ENCODE data around the gene PHACTR1. TPM values are rescaled to one million over a fixed set of nuclear protein-coding genes. Genes with fewer than 3 reads are reported as not detected.

The PHACTR1 gene
- polyA plus RNA-seq, 3 donors, result 6.1 to 26.9 (median 7.6) TPM

DNA sequence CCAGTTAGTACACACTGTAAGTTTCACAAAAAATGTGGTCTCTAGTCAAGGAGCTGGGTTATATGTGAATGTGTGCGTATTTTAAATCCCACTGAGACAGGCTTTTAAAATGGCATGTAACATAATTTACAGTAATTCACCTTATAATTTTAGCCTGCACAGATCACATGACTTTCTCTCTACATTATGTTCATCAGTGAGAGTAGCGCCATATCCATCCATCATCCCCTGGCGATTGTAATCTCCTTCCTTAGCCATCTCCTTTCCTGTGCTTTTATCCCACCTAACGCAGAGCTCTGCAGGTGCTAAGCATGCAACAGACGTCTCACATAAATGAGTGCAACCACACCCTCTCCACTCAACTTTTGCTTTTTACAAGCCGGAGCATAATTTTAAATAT is 401.0 kb downstream of the PHACTR1 start:
- no peak overlapping the region for H3K4me3 ChIP-seq (replicated peaks in 1 of 3; ENCODE audit: low read depth in 2 of 3, low read length in 3 of 3)
- no peaks in the 10 kb centered on the region for H3K36me3 ChIP-seq (replicated peaks in 1 of 2; ENCODE audit: control insufficient read depth in 1 of 2, insufficient read depth in 2 of 2, low read length in 2 of 2)
- Mint-ChIP-seq H3K27me3 (ENCODE audit: low read depth in 3 of 3) (peaks cover 0 to 2% (median 0%) of the 10 kb centered on the region in 3 donors), H3K36me3 (no peaks in the 10 kb centered on the region), H3K4me3 (no peak overlapping the region), H3K27ac (no peak overlapping the region), H3K9me3 (no peaks in the 10 kb centered on the region), H3K4me1 (peaks cover 2% of the 10 kb centered on the region)
- no peaks in the 10 kb centered on the region for H3K4me1 ChIP-seq (ENCODE audit: control insufficient read depth in 1 of 2, insufficient read depth in 2 of 2, low read length in 2 of 2)
- H3K9me3 ChIP-seq (replicated peaks in 1 of 2; ENCODE audit: control insufficient read depth in 1 of 2, insufficient read depth in 1 of 2, low read length in 2 of 2), result no peaks in the 10 kb centered on the region
- WGBS (ENCODE audit: insufficient coverage), result 94% methylated on average over 5 of the region's 6 CpGs
- no peaks in the 10 kb centered on the region for H4K20me1 ChIP-seq (ENCODE audit: insufficient read depth, low read length)
- no peaks in the 10 kb centered on the region for H3K79me2 ChIP-seq (ENCODE audit: insufficient read depth, low read length)
- H2AFZ ChIP-seq (ENCODE audit: insufficient read depth, low read depth, low read length, poor library complexity, severe bottlenecking), result no peak overlapping the region
- H3K4me2 ChIP-seq (replicated peaks; ENCODE audit: extremely low read depth, low read length, poor library complexity, severe bottlenecking), result no peak overlapping the region
- DNase-seq, result no peak
- H3K27ac ChIP-seq (ENCODE audit: low read depth in 1 of 2, low read length in 2 of 2), result no peak overlapping the region
- H3K27me3 ChIP-seq (ENCODE audit: control insufficient read depth in 2 of 2, insufficient read depth in 2 of 2, low read length in 2 of 2), result no peaks in the 10 kb centered on the region
- intact Hi-C loops (cut with micrococcal nuclease), result no loop called here
- H3K9ac ChIP-seq (ENCODE audit: insufficient read depth, low read length, poor library complexity, severe bottlenecking), result no peak overlapping the region
- TF ChIP-seq CTCF (IDR thresholded peaks at IDR 0.05), result no peak

DNA sequence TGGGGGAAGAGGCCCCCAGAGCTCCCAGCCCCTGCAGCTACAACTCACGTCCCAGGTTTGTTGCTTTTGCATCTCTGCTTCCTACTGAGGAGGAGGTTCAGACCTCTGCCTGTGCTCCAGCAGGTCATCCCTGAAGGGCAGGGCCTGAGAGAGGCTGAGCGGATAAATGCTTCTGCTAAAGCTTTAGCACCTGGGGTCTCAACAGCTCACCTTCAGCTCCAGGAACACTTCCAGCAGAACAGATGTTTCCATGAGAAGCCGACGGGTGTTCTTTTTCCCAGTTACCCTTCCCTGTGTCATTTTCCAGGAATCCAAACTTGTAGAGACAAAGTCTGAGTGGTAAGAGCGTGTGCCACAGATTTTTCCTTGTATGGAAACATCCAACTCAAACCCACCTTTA is 403.0 kb downstream of the PHACTR1 start:
- H3K27me3 Mint-ChIP-seq (ENCODE audit: low read depth in 3 of 3), result peaks cover 0 to 2% (median 0%) of the 10 kb centered on the region in 3 donors
- H3K9ac ChIP-seq (ENCODE audit: insufficient read depth, low read length, poor library complexity, severe bottlenecking), result no peak overlapping the region
- no peaks in the 10 kb centered on the region for H3K4me1 ChIP-seq (ENCODE audit: control insufficient read depth in 1 of 2, insufficient read depth in 2 of 2, low read length in 2 of 2)
- H3K4me2 ChIP-seq (replicated peaks; ENCODE audit: extremely low read depth, low read length, poor library complexity, severe bottlenecking), result no peak overlapping the region
- H3K4me1 Mint-ChIP-seq, result peaks cover 10% of the 10 kb centered on the region
- no peaks in the 10 kb centered on the region for H3K79me2 ChIP-seq (ENCODE audit: insufficient read depth, low read length)
- H3K27ac Mint-ChIP-seq, result no peak overlapping the region
- no peaks in the 10 kb centered on the region for H3K36me3 Mint-ChIP-seq
- no peak for DNase-seq
- no peaks in the 10 kb centered on the region for H3K9me3 ChIP-seq (replicated peaks in 1 of 2; ENCODE audit: control insufficient read depth in 1 of 2, insufficient read depth in 1 of 2, low read length in 2 of 2)
- no peaks in the 10 kb centered on the region for H3K9me3 Mint-ChIP-seq
- no peak overlapping the region for H3K27ac ChIP-seq (ENCODE audit: low read depth in 1 of 2, low read length in 2 of 2)
- H3K36me3 ChIP-seq (replicated peaks in 1 of 2; ENCODE audit: control insufficient read depth in 1 of 2, insufficient read depth in 2 of 2, low read length in 2 of 2), result no peaks in the 10 kb centered on the region
- 100% methylated on average over 4 of the region's 5 CpGs for WGBS (ENCODE audit: insufficient coverage)
- H3K27me3 ChIP-seq (ENCODE audit: control insufficient read depth in 2 of 2, insufficient read depth in 2 of 2, low read length in 2 of 2), result no peaks in the 10 kb centered on the region
- H3K4me3 Mint-ChIP-seq, result no peak overlapping the region
- no peaks in the 10 kb centered on the region for H4K20me1 ChIP-seq (ENCODE audit: insufficient read depth, low read length)
- no peak overlapping the region for H3K4me3 ChIP-seq (replicated peaks in 1 of 3; ENCODE audit: low read depth in 2 of 3, low read length in 3 of 3)
- intact Hi-C loops (cut with micrococcal nuclease), result no loop called here
- no peak for TF ChIP-seq CTCF (IDR thresholded peaks at IDR 0.05)
- no peak overlapping the region for H2AFZ ChIP-seq (ENCODE audit: insufficient read depth, low read depth, low read length, poor library complexity, severe bottlenecking)

Measured in CD14-positive monocyte (primary cell).